HepG2 (cell line): ENCODE results near the gene TEX19. TPM values are rescaled to one million over a fixed set of nuclear protein-coding genes. Genes with fewer than 3 reads are reported as not detected.

Experiments used
- ATM ChIP-seq: fragments of 450-650 bp; IDR thresholded peaks from 2 replicates; pipeline ENCODE4 v1.7.1; 2017; ENCODE audit warnings: mild to moderate bottlenecking, borderline replicate concordance
- CHD4 ChIP-seq: fragments of 200-600 bp; sonication (generic); IDR thresholded peaks from 2 replicates; pipeline ENCODE4 v1.7.0; 2017; ENCODE audit warnings: mild to moderate bottlenecking, low read length, borderline replicate concordance
- FOXO1 ChIP-seq: sonication (generic); formaldehyde crosslinking; IDR thresholded peaks from 2 replicates; pipeline ENCODE4 v1.4.0; 2020; ENCODE audit warnings: missing genetic modification reagents
- HNRNPL ChIP-seq: fragments of 200-400 bp; formaldehyde crosslinking; IDR thresholded peaks from 2 replicates; pipeline ENCODE4 v1.6.1; 2017; ENCODE audit warnings: mild to moderate bottlenecking, low read depth, low read length
- MEIS1 ChIP-seq: sonication (generic); formaldehyde crosslinking; IDR thresholded peaks from 2 replicates; pipeline ENCODE4 v1.9.0; 2021; ENCODE audit warnings: mild to moderate bottlenecking, missing genetic modification reagents, moderate library complexity, borderline replicate concordance
- MYNN ChIP-seq: sonication (generic); formaldehyde crosslinking; IDR thresholded peaks from 2 replicates; pipeline ENCODE4 v1.4.0; 2020; ENCODE audit warnings: mild to moderate bottlenecking, low read depth, missing genetic modification reagents
- POGZ ChIP-seq: sonication (generic); formaldehyde crosslinking; IDR thresholded peaks from 2 replicates; pipeline ENCODE4 v1.4.0; 2020; ENCODE audit warnings: mild to moderate bottlenecking, missing genetic modification reagents
- POLR2AphosphoS2 ChIP-seq: IDR thresholded peaks from 2 replicates; pipeline ENCODE4 v1.6.1; 2011; ENCODE audit warnings: low read depth, low read length, improper control_type of control experiment
- REL ChIP-seq: sonication (generic); formaldehyde crosslinking; conservative IDR thresholded peaks from 2 replicates; pipeline ENCODE4 v1.8.0; 2022; ENCODE audit warnings: mild to moderate bottlenecking, missing genetic modification reagents, moderate library complexity
- SIN3B ChIP-seq: fragments of 150-350 bp; IDR thresholded peaks from 2 replicates; pipeline ENCODE4 v1.6.1; 2014; ENCODE audit warnings: low read length
- SKI ChIP-seq: fragments of 450-650 bp; IDR thresholded peaks from one replicate; pipeline ENCODE4 v1.6.1; 2018; ENCODE audit warnings: mild to moderate bottlenecking; ENCODE audit not compliant: partially characterized antibody
- SMAD1 ChIP-seq: sonication (generic); formaldehyde crosslinking; IDR thresholded peaks from 2 replicates; pipeline ENCODE4 v1.4.0; 2020; ENCODE audit warnings: missing genetic modification reagents, low read depth, mild to moderate bottlenecking, borderline replicate concordance
- SNAPC2 ChIP-seq: sonication (generic); formaldehyde crosslinking; IDR thresholded peaks from 2 replicates; pipeline ENCODE4 v1.8.1; 2022; ENCODE audit warnings: mild to moderate bottlenecking, missing genetic modification reagents
- ZNF256 ChIP-seq: sonication (generic); formaldehyde crosslinking; conservative IDR thresholded peaks from 2 replicates; pipeline ENCODE4 v1.4.0; 2020; ENCODE audit warnings: missing genetic modification reagents
- ZNF30 ChIP-seq: sonication (generic); formaldehyde crosslinking; IDR thresholded peaks from 2 replicates; pipeline ENCODE4 v1.5.0; 2020; ENCODE audit warnings: mild to moderate bottlenecking, missing genetic modification reagents
- ZNF335 ChIP-seq: sonication (generic); formaldehyde crosslinking; IDR thresholded peaks from 2 replicates; pipeline ENCODE4 v1.4.0; 2020; ENCODE audit warnings: missing genetic modification reagents
- ZNF510 ChIP-seq: sonication (generic); formaldehyde crosslinking; IDR thresholded peaks from 2 replicates; pipeline ENCODE4 v1.4.0; 2020; ENCODE audit warnings: low read depth, mild to moderate bottlenecking, missing genetic modification reagents
- ZNF720 ChIP-seq: sonication (generic); formaldehyde crosslinking; IDR thresholded peaks from 2 replicates; pipeline ENCODE4 v1.4.0; 2020; ENCODE audit warnings: missing genetic modification reagents
- ZNF749 ChIP-seq: sonication (generic); formaldehyde crosslinking; IDR thresholded peaks from 2 replicates; pipeline ENCODE4 v1.8.0; 2022; ENCODE audit warnings: mild to moderate bottlenecking, missing genetic modification reagents, moderate library complexity, borderline replicate concordance
- ZNF777 ChIP-seq: sonication (generic); formaldehyde crosslinking; IDR thresholded peaks from 2 replicates; pipeline ENCODE4 v1.4.0; 2020; ENCODE audit warnings: missing genetic modification reagents
- polyA plus RNA-seq, 8 experiments: library from polyadenylated mRNA; depleted of rRNA in 3 of 8; stranded (reverse) in 7 of 8; unstranded in 1 of 8; fragments of >200 nt; fragmentation: Illumina TruSeq in 4 of 8; extraction: Trizol in 4 of 8; gene quantifications; 2 replicates each; pipeline versions ENCODE4 v1.2.1 to v1.2.3, GENCODE V29; 2011 to 2016; ENCODE audit warnings: low read depth in 4 of 8, missing spikeins in 1 of 8, mixed read lengths in 1 of 8; ENCODE audit not compliant: insufficient read depth in 1 of 8
- total RNA-seq, 5 experiments: library from RNA; depleted of rRNA; stranded (reverse); fragments of >200 nt; fragmentation: Illumina TruSeq; extraction: Trizol; gene quantifications; 2 replicates each; pipeline ENCODE4 v1.2.3, GENCODE V29; 2016; ENCODE audit warnings: low read depth in 1 of 5
- TF ChIP-seq, protein P1 (sequence below): IDR thresholded peaks from 2 replicates; pipeline ENCODE4 v1.6.1; 2016; ENCODE audit warnings: low read depth
- TF ChIP-seq, protein P2 (sequence below): IDR thresholded peaks from 2 replicates; pipeline ENCODE4 v1.6.1; 2016; ENCODE audit warnings: control low read depth
- TF ChIP-seq, protein P3 (sequence below): sonication (generic); formaldehyde crosslinking; conservative IDR thresholded peaks from 2 replicates; pipeline ENCODE4 v1.5.0; 2020; ENCODE audit warnings: missing genetic modification reagents
- TF ChIP-seq, protein P4 (sequence below): sonication (generic); formaldehyde crosslinking; IDR thresholded peaks from 2 replicates; pipeline ENCODE4 v1.8.1; 2023; ENCODE audit warnings: mild to moderate bottlenecking, missing genetic modification reagents, borderline replicate concordance

TEX19 gene
- total and polyA plus RNA-seq, 2 of the 13 experiments (the other 11 are each of a cell fraction or from before 2014, with no cell fraction given) = 1.3 to 6.0 TPM

DNA sequence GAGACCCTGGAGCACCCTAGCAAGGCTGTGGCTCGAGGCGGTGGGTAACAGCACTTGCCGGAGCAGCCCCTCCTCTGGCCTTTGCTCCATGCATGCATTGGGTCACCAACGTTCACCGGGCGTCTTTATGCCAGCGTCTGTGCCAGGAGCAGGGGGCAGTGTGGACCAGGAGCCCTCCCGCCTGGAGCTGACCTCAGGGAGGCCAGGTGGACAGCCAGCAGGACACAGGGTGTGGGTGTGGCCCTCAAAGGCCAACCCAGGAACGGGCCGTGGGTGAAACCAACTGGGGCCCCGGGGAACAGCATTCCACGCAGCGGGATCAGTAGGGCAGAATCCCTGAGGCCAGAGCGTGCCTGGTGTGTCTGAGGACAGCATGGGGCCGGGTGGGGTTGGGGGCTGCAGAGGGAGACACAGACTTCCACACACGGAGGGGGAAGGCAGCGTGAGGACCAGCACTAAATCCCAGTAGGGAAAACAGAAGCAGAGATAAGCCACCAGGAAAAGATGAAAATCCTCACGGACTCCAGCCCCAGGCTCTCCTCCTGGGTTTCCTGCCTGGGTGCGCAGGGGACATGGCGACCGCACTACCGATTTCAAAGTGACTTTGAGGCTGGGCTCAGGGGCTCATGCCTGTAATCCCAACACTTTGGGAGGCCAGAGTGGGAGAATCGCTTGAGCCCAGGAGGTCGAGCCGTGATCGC lies 38.8 kb upstream of the TEX19 start (continued):
- no peak for TF ChIP-seq ZNF335 (CRISPR knock-in tag)
- TF ChIP-seq SKI = peak; percentile 60
- TF ChIP-seq ZNF30 (CRISPR knock-in tag) = no peak
- no peak for TF ChIP-seq FOXO1 (CRISPR knock-in tag)
- TF ChIP-seq, protein P1, sequence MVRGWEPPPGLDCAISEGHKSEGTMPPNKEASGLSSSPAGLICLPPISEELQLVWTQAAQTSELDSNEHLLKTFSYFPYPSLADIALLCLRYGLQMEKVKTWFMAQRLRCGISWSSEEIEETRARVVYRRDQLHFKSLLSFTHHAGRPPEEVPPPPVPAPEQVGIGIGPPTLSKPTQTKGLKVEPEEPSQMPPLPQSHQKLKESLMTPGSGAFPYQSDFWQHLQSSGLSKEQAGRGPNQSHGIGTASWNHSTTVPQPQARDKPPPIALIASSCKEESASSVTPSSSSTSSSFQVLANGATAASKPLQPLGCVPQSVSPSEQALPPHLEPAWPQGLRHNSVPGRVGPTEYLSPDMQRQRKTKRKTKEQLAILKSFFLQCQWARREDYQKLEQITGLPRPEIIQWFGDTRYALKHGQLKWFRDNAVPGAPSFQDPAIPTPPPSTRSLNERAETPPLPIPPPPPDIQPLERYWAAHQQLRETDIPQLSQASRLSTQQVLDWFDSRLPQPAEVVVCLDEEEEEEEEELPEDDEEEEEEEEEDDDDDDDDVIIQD (CRISPR knock-in tag) = no peak
- TF ChIP-seq ZNF720 (CRISPR knock-in tag) = no peak
- TF ChIP-seq ZNF256 (CRISPR knock-in tag) = no peak
- no peak for TF ChIP-seq SNAPC2 (CRISPR knock-in tag)
- no peak for TF ChIP-seq SIN3B
- 0 out of 2 replicates have a peak, but pooled peaks have one; percentile 26 for TF ChIP-seq POGZ
- TF ChIP-seq HNRNPL = peak; percentile 99
- no peak for TF ChIP-seq POLR2AphosphoS2
- TF ChIP-seq REL = 0 out of 2 replicates have a peak, but pooled peaks have one; percentile 54
- TF ChIP-seq MEIS1 (CRISPR knock-in tag) = no peak
- TF ChIP-seq, protein P2, sequence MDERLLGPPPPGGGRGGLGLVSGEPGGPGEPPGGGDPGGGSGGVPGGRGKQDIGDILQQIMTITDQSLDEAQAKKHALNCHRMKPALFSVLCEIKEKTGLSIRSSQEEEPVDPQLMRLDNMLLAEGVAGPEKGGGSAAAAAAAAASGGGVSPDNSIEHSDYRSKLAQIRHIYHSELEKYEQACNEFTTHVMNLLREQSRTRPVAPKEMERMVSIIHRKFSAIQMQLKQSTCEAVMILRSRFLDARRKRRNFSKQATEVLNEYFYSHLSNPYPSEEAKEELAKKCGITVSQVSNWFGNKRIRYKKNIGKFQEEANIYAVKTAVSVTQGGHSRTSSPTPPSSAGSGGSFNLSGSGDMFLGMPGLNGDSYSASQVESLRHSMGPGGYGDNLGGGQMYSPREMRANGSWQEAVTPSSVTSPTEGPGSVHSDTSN (CRISPR knock-in tag) = no peak
- no peak for TF ChIP-seq ZNF510 (CRISPR knock-in tag)
- TF ChIP-seq, protein P3, sequence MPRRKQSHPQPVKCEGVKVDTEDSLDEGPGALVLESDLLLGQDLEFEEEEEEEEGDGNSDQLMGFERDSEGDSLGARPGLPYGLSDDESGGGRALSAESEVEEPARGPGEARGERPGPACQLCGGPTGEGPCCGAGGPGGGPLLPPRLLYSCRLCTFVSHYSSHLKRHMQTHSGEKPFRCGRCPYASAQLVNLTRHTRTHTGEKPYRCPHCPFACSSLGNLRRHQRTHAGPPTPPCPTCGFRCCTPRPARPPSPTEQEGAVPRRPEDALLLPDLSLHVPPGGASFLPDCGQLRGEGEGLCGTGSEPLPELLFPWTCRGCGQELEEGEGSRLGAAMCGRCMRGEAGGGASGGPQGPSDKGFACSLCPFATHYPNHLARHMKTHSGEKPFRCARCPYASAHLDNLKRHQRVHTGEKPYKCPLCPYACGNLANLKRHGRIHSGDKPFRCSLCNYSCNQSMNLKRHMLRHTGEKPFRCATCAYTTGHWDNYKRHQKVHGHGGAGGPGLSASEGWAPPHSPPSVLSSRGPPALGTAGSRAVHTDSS (CRISPR knock-in tag) = no peak
- no peak for TF ChIP-seq CHD4
- no peak for TF ChIP-seq SMAD1
- no peak for TF ChIP-seq ATM
- TF ChIP-seq ZNF749 = no peak
- no peak for TF ChIP-seq ZNF777 (CRISPR knock-in tag)
- TF ChIP-seq, protein P4, sequence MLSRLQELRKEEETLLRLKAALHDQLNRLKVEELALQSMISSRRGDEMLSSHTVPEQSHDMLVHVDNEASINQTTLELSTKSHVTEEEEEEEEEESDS (CRISPR knock-in tag) = no peak
- no peak for TF ChIP-seq MYNN (CRISPR knock-in tag)
